ENCODE measurements around the gene XRN1.
"Not testable (repeated sequence)": the region's sequence is repeated elsewhere in the genome, so short reads cannot be mapped to it uniquely, and the experiment has no call there.

The XRN1 gene

GRCh38 chr3:142359367-142359766 lies 88.5 kb downstream of the XRN1 start:
- H3K4me1 ChIP-seq (ENCODE audit: control insufficient read depth in 1 of 2, insufficient read depth in 1 of 2, low read depth in 1 of 2, low read length in 1 of 2) = no peaks in the 10 kb centered on the region
- no peaks in the 10 kb centered on the region for H3K27me3 ChIP-seq
- H3K36me3 ChIP-seq = peaks cover 82% of the 10 kb centered on the region
- H3K27ac ChIP-seq = no peak overlapping the region
- H3K9me3 ChIP-seq = no peaks in the 10 kb centered on the region
- H3K4me3 ChIP-seq (ENCODE audit: low read depth in 1 of 2, low read length in 1 of 2) = no peak overlapping the region
- no peak for TF ChIP-seq CTCF (IDR thresholded peaks at IDR 0.05)

- no peaks in the 10 kb centered on the region for H3K9me3 ChIP-seq
- H3K36me3 ChIP-seq = peaks cover 87% of the 10 kb centered on the region
- H3K4me1 ChIP-seq (ENCODE audit: control insufficient read depth in 1 of 2, insufficient read depth in 1 of 2, low read depth in 1 of 2, low read length in 1 of 2) = no peaks in the 10 kb centered on the region
- H3K27me3 ChIP-seq = no peaks in the 10 kb centered on the region
- no peak overlapping the region for H3K4me3 ChIP-seq (ENCODE audit: low read depth in 1 of 2, low read length in 1 of 2)
- no peak for TF ChIP-seq CTCF (IDR thresholded peaks at IDR 0.05)
- no peak overlapping the region for H3K27ac ChIP-seq
Observed at GRCh38 chr3:142356818-142357217, 91.0 kb downstream of the XRN1 start.

DNA sequence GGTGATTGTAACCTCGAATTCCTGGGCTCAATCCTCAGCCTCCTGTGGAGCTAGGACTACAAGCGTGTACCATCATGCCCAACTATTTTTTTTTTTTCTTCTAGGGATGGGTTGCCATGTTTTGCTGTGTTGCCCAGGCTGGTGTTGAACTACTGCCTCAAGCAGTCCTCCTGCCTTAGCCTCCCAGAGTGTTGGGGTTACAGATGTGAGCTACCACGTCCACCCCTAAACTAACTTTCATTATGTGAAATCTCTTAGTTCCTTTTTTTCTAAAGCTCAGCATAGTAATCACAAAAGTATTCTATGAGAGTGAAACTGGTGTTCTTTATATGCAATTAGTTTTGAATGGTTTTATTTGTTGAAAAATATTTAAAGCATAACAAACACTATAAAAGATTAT lies 92.1 kb downstream of the XRN1 start:
- Histone ChIP-seq H3K27ac (no peak overlapping the region), H3K27me3 (no peaks in the 10 kb centered on the region)

DNA sequence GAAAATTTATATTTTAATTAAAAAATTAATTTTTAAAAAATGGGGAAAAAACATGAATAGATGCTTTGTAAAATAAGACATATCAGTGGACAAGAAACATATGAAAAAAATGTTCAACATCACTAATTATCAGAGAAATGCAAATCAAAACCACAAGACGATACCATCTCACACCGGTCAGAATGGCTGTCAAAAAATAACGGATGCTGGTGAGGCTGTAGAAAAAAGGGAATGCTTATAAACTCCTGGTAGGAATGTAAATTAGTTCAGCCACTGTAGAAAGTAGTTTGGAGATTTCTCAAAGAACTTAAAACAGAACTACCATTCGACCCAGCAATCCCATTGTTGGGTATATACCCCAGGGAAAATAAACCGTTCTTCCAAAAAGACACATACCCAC lies 93.8 kb downstream of the XRN1 start:
- H3K36me3 ChIP-seq = peaks cover 91% of the 10 kb centered on the region
- no peak for TF ChIP-seq CTCF (IDR thresholded peaks at IDR 0.05)
- no peak overlapping the region for H3K27ac ChIP-seq

More for the DNA sequence above, 92.1 kb downstream of the XRN1 start:
- TF ChIP-seq CTCF (IDR thresholded peaks at IDR 0.05) = no peak
- H3K9me3 ChIP-seq = no peaks in the 10 kb centered on the region
- H3K36me3 ChIP-seq = peaks cover 88% of the 10 kb centered on the region
- H3K4me1 ChIP-seq (ENCODE audit: control insufficient read depth in 1 of 2, insufficient read depth in 1 of 2, low read depth in 1 of 2, low read length in 1 of 2) = no peaks in the 10 kb centered on the region
- no peak overlapping the region for H3K4me3 ChIP-seq (ENCODE audit: low read depth in 1 of 2, low read length in 1 of 2)

DNA sequence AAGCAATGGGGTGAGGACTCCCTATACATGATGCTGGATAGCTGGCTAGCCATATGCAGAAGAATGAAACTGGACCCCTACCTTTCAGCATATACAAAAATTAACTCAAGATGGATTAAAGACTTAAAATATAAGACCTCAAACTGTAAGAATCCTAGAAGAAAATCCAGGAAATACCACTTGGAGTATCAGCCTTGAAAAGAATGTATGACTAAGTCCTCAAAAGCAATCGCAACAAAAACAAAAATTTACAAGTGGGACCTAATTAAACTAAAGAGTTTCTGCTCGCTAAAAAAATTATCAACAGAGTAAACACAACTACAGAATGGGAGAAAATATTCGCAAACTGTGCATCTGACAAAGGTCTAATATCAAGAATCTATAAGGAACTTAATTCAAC lies 94.3 kb downstream of the XRN1 start:
- Histone ChIP-seq H3K36me3 (peaks cover 94% of the 10 kb centered on the region), H3K27me3 (no peaks in the 10 kb centered on the region)
- no peak for TF ChIP-seq CTCF (IDR thresholded peaks at IDR 0.05)

More for the DNA sequence above, 93.8 kb downstream of the XRN1 start:
- Histone ChIP-seq H3K4me3 (ENCODE audit: low read depth in 1 of 2, low read length in 1 of 2) (no peak overlapping the region), H3K9me3 (no peaks in the 10 kb centered on the region), H3K27me3 (no peaks in the 10 kb centered on the region), H3K4me1 (ENCODE audit: control insufficient read depth in 1 of 2, insufficient read depth in 1 of 2, low read depth in 1 of 2, low read length in 1 of 2) (no peaks in the 10 kb centered on the region)

DNA sequence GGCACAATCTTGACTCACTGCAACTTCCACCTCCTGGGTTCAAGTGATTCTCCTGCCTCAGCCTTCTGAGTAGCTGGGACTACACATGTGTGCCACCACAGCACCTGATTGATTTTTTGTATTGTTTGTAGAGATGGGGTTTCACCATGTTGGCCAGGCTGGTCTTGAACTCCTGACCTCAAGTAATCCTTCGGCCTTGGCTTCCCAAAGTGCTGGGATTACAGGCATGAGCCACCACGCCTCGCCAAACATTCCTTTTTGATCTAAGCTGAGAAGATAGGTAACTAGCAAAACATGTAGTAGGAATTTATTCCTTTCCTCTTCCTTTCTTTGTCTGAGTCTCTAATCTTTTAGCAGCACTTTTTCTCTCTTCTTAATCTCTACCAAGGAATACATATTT lies 95.1 kb downstream of the XRN1 start:
- not testable (repeated sequence) for H3K4me1 ChIP-seq (ENCODE audit: control insufficient read depth in 1 of 2, insufficient read depth in 1 of 2, low read depth in 1 of 2, low read length in 1 of 2); H3K4me3 ChIP-seq (ENCODE audit: low read depth in 1 of 2, low read length in 1 of 2); H3K9me3 ChIP-seq; H3K27ac ChIP-seq; H3K27me3 ChIP-seq
- H3K36me3 ChIP-seq = peaks cover 95% of the 10 kb centered on the region

More for the DNA sequence above, 94.3 kb downstream of the XRN1 start:
- H3K4me1 ChIP-seq (ENCODE audit: control insufficient read depth in 1 of 2, insufficient read depth in 1 of 2, low read depth in 1 of 2, low read length in 1 of 2) = no peaks in the 10 kb centered on the region
- no peak overlapping the region for H3K4me3 ChIP-seq (ENCODE audit: low read depth in 1 of 2, low read length in 1 of 2)
- H3K9me3 ChIP-seq = no peaks in the 10 kb centered on the region
- H3K27ac ChIP-seq = no peak overlapping the region
